Measurements from ENCODE around the gene EHD4. TPM values are rescaled to one million over a fixed set of nuclear protein-coding genes. Genes with fewer than 3 reads are reported as not detected.

EHD4 gene
- total RNA-seq, 4 donors from 2014 or later = 12.8 to 45.2 (median 26.1) TPM

GRCh38 chr15:41868321-41868720, 104.0 kb downstream of the EHD4 start:
- no peaks in the 10 kb centered on the region for H3K9me3 ChIP-seq
- no peak overlapping the region for H3K27ac ChIP-seq
- intact Hi-C loops (cut with DNase I; ENCODE audit: low total_unique reads) = no loop called here
- H3K27me3 ChIP-seq = no peaks in the 10 kb centered on the region
- no peak overlapping the region for H3K4me3 ChIP-seq
- no peak for DNase-seq
- TF ChIP-seq CTCF (IDR thresholded peaks at IDR 0.05) (no peak), POLR2A (IDR thresholded peaks at IDR 0.05) (no peak)
- H3K36me3 ChIP-seq = no peaks in the 10 kb centered on the region
- H3K4me1 ChIP-seq = no peaks in the 10 kb centered on the region

GRCh38 chr15:41866872-41867579, 105.3 kb downstream of the EHD4 start:
- intact Hi-C loops (cut with DNase I; ENCODE audit: low total_unique reads) = no loop called here
- no peak overlapping the region for H3K27ac ChIP-seq
- no peaks in the 10 kb centered on the region for H3K27me3 ChIP-seq
- no peak overlapping the region for H3K4me3 ChIP-seq
- TF ChIP-seq POLR2A (IDR thresholded peaks at IDR 0.05) (no peak), CTCF (IDR thresholded peaks at IDR 0.05) (no peak)
- H3K36me3 ChIP-seq = no peaks in the 10 kb centered on the region
- H3K4me1 ChIP-seq = no peaks in the 10 kb centered on the region
- no peaks in the 10 kb centered on the region for H3K9me3 ChIP-seq
- DNase-seq = no peak

DNA sequence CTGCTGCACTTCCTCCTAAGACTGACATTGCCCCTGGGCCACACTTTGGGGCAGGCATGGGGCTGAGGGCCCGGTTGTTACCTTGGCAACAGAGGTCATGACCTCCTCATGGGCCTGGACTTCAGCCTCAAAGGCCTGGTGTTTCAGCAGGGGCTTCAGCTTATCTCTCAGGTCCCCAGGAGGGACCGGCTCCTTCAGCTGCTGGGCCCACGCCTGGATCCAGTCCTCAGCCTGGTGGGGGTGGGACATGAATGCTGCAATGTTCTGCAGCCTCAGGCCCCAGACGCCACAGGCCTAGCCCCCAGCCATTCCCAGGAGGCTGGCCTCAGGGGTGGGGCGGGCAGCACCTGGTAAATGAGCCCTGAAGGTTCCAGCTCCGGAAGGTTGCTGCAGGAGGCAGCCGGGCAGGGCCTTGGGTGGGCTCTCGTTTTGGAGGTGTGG, 106.1 kb downstream of the EHD4 start:
- H3K4me1 ChIP-seq = no peaks in the 10 kb centered on the region
- no peaks in the 10 kb centered on the region for H3K9me3 ChIP-seq
- H3K36me3 ChIP-seq = no peaks in the 10 kb centered on the region
- H3K4me3 ChIP-seq = no peak overlapping the region
- no peaks in the 10 kb centered on the region for H3K27me3 ChIP-seq
- H3K27ac ChIP-seq = no peak overlapping the region
- DNase-seq = no peak
- intact Hi-C loops (cut with DNase I; ENCODE audit: low total_unique reads) = no loop called here
- TF ChIP-seq POLR2A (IDR thresholded peaks at IDR 0.05) = no peak
- no peak for TF ChIP-seq CTCF (IDR thresholded peaks at IDR 0.05)

GRCh38 chr15:41865490-41866055, 106.8 kb downstream of the EHD4 start:
- no peaks in the 10 kb centered on the region for H3K4me1 ChIP-seq
- TF ChIP-seq CTCF (IDR thresholded peaks at IDR 0.05) (no peak), POLR2A (IDR thresholded peaks at IDR 0.05) (no peak)
- no peak for DNase-seq
- intact Hi-C loops (cut with DNase I; ENCODE audit: low total_unique reads) = no loop called here
- H3K27ac ChIP-seq = no peak overlapping the region
- H3K27me3 ChIP-seq = no peaks in the 10 kb centered on the region
- no peak overlapping the region for H3K4me3 ChIP-seq
- no peaks in the 10 kb centered on the region for H3K36me3 ChIP-seq
- no peaks in the 10 kb centered on the region for H3K9me3 ChIP-seq

GRCh38 chr15:41862515-41863116, 109.7 kb downstream of the EHD4 start:
- no peak for DNase-seq
- no peaks in the 10 kb centered on the region for H3K9me3 ChIP-seq
- TF ChIP-seq CTCF (IDR thresholded peaks at IDR 0.05) (no peak), POLR2A (IDR thresholded peaks at IDR 0.05) (no peak)
- H3K36me3 ChIP-seq = no peaks in the 10 kb centered on the region
- no peak overlapping the region for H3K27ac ChIP-seq
- no peak overlapping the region for H3K4me3 ChIP-seq
- H3K4me1 ChIP-seq = no peaks in the 10 kb centered on the region
- no peaks in the 10 kb centered on the region for H3K27me3 ChIP-seq
- intact Hi-C loops (cut with DNase I; ENCODE audit: low total_unique reads) = no loop called here
